Gastroesophageal sphincter (tissue), 3 donors: ENCODE measurements around the gene BORCS5.

Experiments used
- CTCF ChIP-seq, 4 experiments: fragments of 200-600 bp in 2 of 4; fragments of 450-650 bp in 2 of 4; sonication (generic) in 1 of 4; IDR thresholded peaks; one replicate each; pipeline ENCODE4 v1.5.1; 2017 to 2019; ENCODE audit warnings: antibody characterized with exemption in 4 of 4, mild to moderate bottlenecking in 2 of 4, moderate library complexity in 2 of 4
- EP300 ChIP-seq: sonication (generic); formaldehyde crosslinking; IDR thresholded peaks from one replicate; pipeline ENCODE4 v1.6.1; 2017; ENCODE audit warnings: antibody characterized with exemption, mild to moderate bottlenecking
- POLR2A ChIP-seq, 2 donors: fragments of 450-650 bp; IDR thresholded peaks; one replicate each; pipeline ENCODE4 v1.6.1; 2017; ENCODE audit warnings: antibody characterized with exemption in 2 of 2, mild to moderate bottlenecking in 2 of 2, moderate library complexity in 1 of 2
- POLR2AphosphoS5 ChIP-seq: sonication (generic); formaldehyde crosslinking; IDR thresholded peaks from one replicate; pipeline ENCODE4 v1.6.1; 2017; ENCODE audit warnings: antibody characterized with exemption

- TF ChIP-seq CTCF (IDR thresholded peaks at IDR 0.05) = no peak
- TF ChIP-seq POLR2A (IDR thresholded peaks at IDR 0.05) = no peak
- TF ChIP-seq EP300 = no peak
- no peak for TF ChIP-seq POLR2AphosphoS5
Measured at GRCh38 chr12:12511895-12512711, 155.2 kb downstream of the BORCS5 start.
